Activated naive CD4-positive, alpha-beta T cell treated with anti-CD3 and anti-CD28 coated beads, Interleukin-2, amount 10 ng/mL, durations not matched to agents 7 days and 5 days (primary cell): ENCODE data around the gene PRCP.

ENCODE experiments used
- CTCF ChIA-PET: fragments of 350-600 bp; sonication (Branson Sonifier 250); formaldehyde crosslinking; loops from one replicate; lab custom pipeline; 2021; ENCODE audit warnings: antibody characterized with exemption; lab: Charles Lee
- DNase-seq: peaks from one replicate; pipeline ENCODE4 v3.0.0-alpha.2; 2020
- H3K27ac Mint-ChIP-seq: one replicate; pipeline ENCODE4 v1.8.0; 2021; ENCODE audit warnings: mild to moderate bottlenecking, moderate library complexity, mixed read lengths
- H3K27me3 Mint-ChIP-seq: one replicate; pipeline ENCODE4 v1.8.0; 2021; ENCODE audit warnings: mild to moderate bottlenecking, mixed read lengths
- H3K36me3 Mint-ChIP-seq: one replicate; pipeline ENCODE4 v1.8.0; 2021; ENCODE audit warnings: mixed read lengths
- H3K4me1 Mint-ChIP-seq: one replicate; pipeline ENCODE4 v1.8.0; 2021; ENCODE audit warnings: mixed read lengths
- H3K4me3 Mint-ChIP-seq: one replicate; pipeline ENCODE4 v1.8.0; 2021; ENCODE audit warnings: mild to moderate bottlenecking, moderate library complexity, mixed read lengths
- H3K9me3 Mint-ChIP-seq: one replicate; pipeline ENCODE4 v1.8.0; 2021; ENCODE audit warnings: mixed read lengths

The PRCP gene

GRCh38 chr11:82792319-82792718, 107.9 kb downstream of the PRCP start:
- DNase-seq, result no peak
- CTCF ChIA-PET, result no interaction called here
- Mint-ChIP-seq H3K9me3 (no peaks in the 10 kb centered on the region), H3K27me3 (peaks cover 5% of the 10 kb centered on the region), H3K4me3 (no peak overlapping the region), H3K4me1 (no peaks in the 10 kb centered on the region), H3K36me3 (no peaks in the 10 kb centered on the region), H3K27ac (no peak overlapping the region)

- H3K36me3 Mint-ChIP-seq, result no peaks in the 10 kb centered on the region
- H3K4me3 Mint-ChIP-seq, result no peak overlapping the region
- CTCF ChIA-PET, result no interaction called here
Observed at GRCh38 chr11:82791779-82792178, 108.5 kb downstream of the PRCP start.

GRCh38 chr11:82790723-82791484, 109.3 kb downstream of the PRCP start:
- H3K4me1 Mint-ChIP-seq, result no peaks in the 10 kb centered on the region
- H3K36me3 Mint-ChIP-seq, result no peaks in the 10 kb centered on the region
- H3K4me3 Mint-ChIP-seq, result no peak overlapping the region
- H3K27me3 Mint-ChIP-seq, result no peaks in the 10 kb centered on the region
- CTCF ChIA-PET, result interaction anchor here (3.5 kb wide), 1 partner anchor 15 kb away, joined by 15 read pairs; no protein-coding TSS in a partner anchor
- no peaks in the 10 kb centered on the region for H3K9me3 Mint-ChIP-seq
- DNase-seq, result no peak
- H3K27ac Mint-ChIP-seq, result no peak overlapping the region

More at GRCh38 chr11:82791779-82792178, 108.5 kb downstream of the PRCP start:
- no peak overlapping the region for H3K27ac Mint-ChIP-seq
- no peak for DNase-seq
- H3K27me3 Mint-ChIP-seq, result no peaks in the 10 kb centered on the region
- H3K4me1 Mint-ChIP-seq, result no peaks in the 10 kb centered on the region
- H3K9me3 Mint-ChIP-seq, result no peaks in the 10 kb centered on the region

- no peaks in the 10 kb centered on the region for H3K9me3 Mint-ChIP-seq
- H3K27ac Mint-ChIP-seq, result no peak overlapping the region
- no peak overlapping the region for H3K4me3 Mint-ChIP-seq
- DNase-seq, result no peak
- no peaks in the 10 kb centered on the region for H3K4me1 Mint-ChIP-seq
- CTCF ChIA-PET, result interaction anchor here (3.5 kb wide), 1 partner anchor 12 kb away, joined by 15 read pairs; no protein-coding TSS in a partner anchor
- H3K36me3 Mint-ChIP-seq, result no peaks in the 10 kb centered on the region
- H3K27me3 Mint-ChIP-seq, result no peaks in the 10 kb centered on the region
Observed at GRCh38 chr11:82787981-82788380, 112.2 kb downstream of the PRCP start.

GRCh38 chr11:82786836-82787235, 113.4 kb downstream of the PRCP start:
- Mint-ChIP-seq H3K4me1 (no peaks in the 10 kb centered on the region), H3K4me3 (no peak overlapping the region), H3K27ac (no peak overlapping the region), H3K36me3 (no peaks in the 10 kb centered on the region), H3K27me3 (no peaks in the 10 kb centered on the region), H3K9me3 (no peaks in the 10 kb centered on the region)
- CTCF ChIA-PET, result no interaction called here
- DNase-seq, result no peak

- Mint-ChIP-seq H3K9me3 (no peaks in the 10 kb centered on the region), H3K27me3 (no peaks in the 10 kb centered on the region), H3K36me3 (no peaks in the 10 kb centered on the region), H3K27ac (no peak overlapping the region), H3K4me3 (no peak overlapping the region), H3K4me1 (no peaks in the 10 kb centered on the region)
- CTCF ChIA-PET, result interaction anchor here (0.9 kb wide), 1 partner anchor 10 kb away, joined by 3 read pairs; no protein-coding TSS in a partner anchor
- no peak for DNase-seq
Observed at GRCh38 chr11:82786001-82786400, 114.2 kb downstream of the PRCP start.

GRCh38 chr11:82782825-82783374, 117.3 kb downstream of the PRCP start:
- Mint-ChIP-seq H3K27me3 (peaks cover 8% of the 10 kb centered on the region), H3K27ac (no peak overlapping the region), H3K4me1 (no peaks in the 10 kb centered on the region), H3K4me3 (no peak overlapping the region), H3K9me3 (no peaks in the 10 kb centered on the region), H3K36me3 (no peaks in the 10 kb centered on the region)
- DNase-seq, result no peak
- CTCF ChIA-PET, result no interaction called here

GRCh38 chr11:82778776-82779175, 121.5 kb downstream of the PRCP start:
- Mint-ChIP-seq H3K9me3 (no peaks in the 10 kb centered on the region), H3K4me3 (no peak overlapping the region), H3K4me1 (no peaks in the 10 kb centered on the region), H3K27ac (no peak overlapping the region), H3K27me3 (peaks cover 12% of the 10 kb centered on the region), H3K36me3 (no peaks in the 10 kb centered on the region)
- no peak for DNase-seq
- CTCF ChIA-PET, result interaction anchor here (1.3 kb wide), 1 partner anchor 11 kb away, joined by 4 read pairs; no protein-coding TSS in a partner anchor

GRCh38 chr11:82776377-82776776, 123.9 kb downstream of the PRCP start:
- DNase-seq, result no peak
- Mint-ChIP-seq H3K4me1 (no peaks in the 10 kb centered on the region), H3K36me3 (no peaks in the 10 kb centered on the region), H3K9me3 (no peaks in the 10 kb centered on the region), H3K4me3 (no peak overlapping the region), H3K27ac (no peak overlapping the region), H3K27me3 (peaks cover 12% of the 10 kb centered on the region)
- CTCF ChIA-PET, result interaction anchor here (0.6 to 2.4 kb wide), 19 partner anchors 9 to 516 kb away, joined by 3 to 18 read pairs (median 4); no protein-coding TSS in a partner anchor

GRCh38 chr11:82775736-82776346, 124.4 kb downstream of the PRCP start:
- H3K9me3 Mint-ChIP-seq, result no peaks in the 10 kb centered on the region
- H3K4me1 Mint-ChIP-seq, result no peaks in the 10 kb centered on the region
- no peak overlapping the region for H3K4me3 Mint-ChIP-seq
- H3K36me3 Mint-ChIP-seq, result no peaks in the 10 kb centered on the region
- DNase-seq, result peak; percentile 71
- peaks cover 12% of the 10 kb centered on the region for H3K27me3 Mint-ChIP-seq
- no peak overlapping the region for H3K27ac Mint-ChIP-seq
- CTCF ChIA-PET, result interaction anchor here (0.6 to 2.4 kb wide), 20 partner anchors 9 to 516 kb away, joined by 3 to 18 read pairs (median 4); no protein-coding TSS in a partner anchor

GRCh38 chr11:82775218-82775617, 125.0 kb downstream of the PRCP start:
- DNase-seq, result no peak
- Mint-ChIP-seq H3K4me1 (no peaks in the 10 kb centered on the region), H3K27me3 (peaks cover 10% of the 10 kb centered on the region), H3K4me3 (no peak overlapping the region), H3K9me3 (no peaks in the 10 kb centered on the region), H3K27ac (no peak overlapping the region), H3K36me3 (no peaks in the 10 kb centered on the region)
- CTCF ChIA-PET, result interaction anchor here (0.9 to 2.4 kb wide), 17 partner anchors 9 to 475 kb away, joined by 3 to 18 read pairs (median 5); no protein-coding TSS in a partner anchor
